IgD-negative memory B cell (primary cell): ENCODE results near the gene GCLM. TPM values are rescaled to one million over a fixed set of nuclear protein-coding genes. Genes with fewer than 3 reads are reported as not detected.
"Not testable (repeated sequence)": the region's sequence is repeated elsewhere in the genome, so short reads cannot be mapped to it uniquely, and the experiment has no call there.

Experiments used
- H3K27ac Mint-ChIP-seq, 3 donors: one replicate each; pipeline ENCODE4 v1.8.0; 2020 to 2022; ENCODE audit warnings: mild to moderate bottlenecking in 3 of 3, mixed read lengths in 3 of 3, moderate library complexity in 1 of 3
- H3K27me3 Mint-ChIP-seq: one replicate; pipeline ENCODE4 v1.8.0; 2021; ENCODE audit warnings: mixed read lengths
- H3K36me3 Mint-ChIP-seq: one replicate; pipeline ENCODE4 v1.8.0; 2020; ENCODE audit warnings: mild to moderate bottlenecking, mixed read lengths
- H3K4me1 Mint-ChIP-seq, 3 donors: one replicate each; pipeline ENCODE4 v1.8.0; 2020 to 2022; ENCODE audit warnings: mixed read lengths in 3 of 3, mild to moderate bottlenecking in 1 of 3
- H3K4me3 Mint-ChIP-seq, 4 donors: one replicate each; pipeline ENCODE4 v1.8.0; 2020 to 2022; ENCODE audit warnings: mild to moderate bottlenecking in 4 of 4, mixed read lengths in 4 of 4, moderate library complexity in 3 of 4
- H3K9me3 Mint-ChIP-seq, 3 donors: one replicate each; pipeline ENCODE4 v1.8.0; 2020 to 2021; ENCODE audit warnings: mixed read lengths in 3 of 3, mild to moderate bottlenecking in 1 of 3
- polyA plus RNA-seq: library from polyadenylated mRNA; unstranded; fragments of 300-500 nt; fragmentation: Illumina TruSeq; gene quantifications from one replicate; pipeline ENCODE4 v1.2.3, GENCODE V29; 2021

Gene GCLM, protein sequence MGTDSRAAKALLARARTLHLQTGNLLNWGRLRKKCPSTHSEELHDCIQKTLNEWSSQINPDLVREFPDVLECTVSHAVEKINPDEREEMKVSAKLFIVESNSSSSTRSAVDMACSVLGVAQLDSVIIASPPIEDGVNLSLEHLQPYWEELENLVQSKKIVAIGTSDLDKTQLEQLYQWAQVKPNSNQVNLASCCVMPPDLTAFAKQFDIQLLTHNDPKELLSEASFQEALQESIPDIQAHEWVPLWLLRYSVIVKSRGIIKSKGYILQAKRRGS
- 9.9 TPM for polyA plus RNA-seq

DNA sequence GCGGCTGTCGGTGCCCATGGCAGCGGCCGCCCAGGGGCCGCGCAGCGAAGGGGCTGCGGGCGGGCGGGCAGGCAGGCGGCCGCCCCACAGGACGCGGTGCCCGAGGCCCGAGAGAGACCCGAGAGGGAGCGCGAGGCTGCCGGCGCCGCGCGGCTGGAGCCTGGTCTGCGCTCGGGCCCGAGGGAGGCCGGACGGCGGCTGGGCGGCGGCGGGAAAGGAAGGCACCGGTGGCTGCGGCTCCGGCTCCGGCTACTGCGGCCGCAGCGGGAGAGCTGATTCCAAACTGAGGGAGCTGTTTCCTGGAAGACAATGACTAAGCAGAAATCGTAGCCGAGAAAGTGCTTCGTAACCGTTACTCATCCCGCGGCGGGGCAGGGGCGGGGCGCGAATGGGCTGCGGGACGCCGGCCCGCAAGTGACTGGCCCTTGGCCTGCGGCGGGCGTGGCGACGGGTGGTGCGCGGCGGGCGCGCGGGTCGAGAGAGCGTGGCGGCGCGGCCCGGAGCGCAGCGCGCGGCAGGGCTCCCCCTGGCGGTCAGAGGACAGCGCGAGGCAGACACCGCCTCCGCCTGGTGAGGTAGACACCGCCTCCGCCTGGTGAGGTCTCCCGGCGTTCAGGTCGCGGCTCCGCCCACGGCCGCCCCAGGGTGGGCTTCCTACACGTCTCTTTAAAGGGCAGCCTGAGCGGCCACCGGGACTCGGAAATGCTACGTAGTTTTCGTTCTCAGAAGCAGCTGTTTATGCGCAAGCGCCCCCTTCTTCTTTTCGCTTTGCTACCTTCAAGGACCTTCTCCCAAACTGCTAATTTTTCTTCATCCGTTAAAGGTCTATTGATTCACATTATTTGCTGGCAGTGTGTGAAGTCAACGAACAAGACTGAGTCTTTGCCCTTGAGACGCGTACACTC is at the start of gene GCLM:
Gene GCLM (minus strand): TSS at position 285 of the 905 bp plus-strand sequence. CDS start 267 bp downstream, at position 18.
- Mint-ChIP-seq H3K4me1 (peaks cover 15 to 31% (median 20%) of the 10 kb centered on the region in 3 donors), H3K27ac (peak within 1 kb of the TSS; percentile 80 to 94 (median 91)), H3K4me3 (peak within 1 kb of the TSS; percentile 92 to 97 (median 94)), H3K27me3 (no peaks in the 10 kb centered on the region), H3K9me3 (no peaks in the 10 kb centered on the region), H3K36me3 (no peaks in the 10 kb centered on the region)

DNA sequence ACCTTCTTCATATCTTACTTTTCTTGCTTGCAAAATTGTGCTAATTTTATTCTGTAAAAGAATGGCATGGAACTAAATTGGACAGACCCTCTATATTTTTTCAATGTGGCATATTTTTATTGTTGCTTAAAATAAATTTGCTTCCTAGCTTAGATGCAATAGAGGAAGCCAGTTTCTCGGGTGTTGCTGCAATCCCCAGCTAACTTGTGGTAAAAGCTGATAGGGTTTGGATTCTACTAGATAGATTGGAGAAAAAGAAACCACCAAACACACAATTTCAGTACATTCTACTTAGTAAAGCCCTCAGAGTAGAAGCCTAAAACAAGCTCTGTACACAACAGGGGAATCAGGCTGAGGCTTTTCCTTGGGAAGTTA is 49.5 kb upstream of the GCLM start:
- peaks cover 0 to 2% (median 0%) of the 10 kb centered on the region in 3 donors for H3K4me1 Mint-ChIP-seq
- peaks cover 6% of the 10 kb centered on the region for H3K27me3 Mint-ChIP-seq
- H3K27ac Mint-ChIP-seq, result no peak overlapping the region
- peaks cover 8% of the 10 kb centered on the region for H3K36me3 Mint-ChIP-seq
- peaks cover 18 to 21% (median 20%) of the 10 kb centered on the region in 3 donors for H3K9me3 Mint-ChIP-seq
- H3K4me3 Mint-ChIP-seq, result no peak overlapping the region

- no peak overlapping the region for H3K4me3 Mint-ChIP-seq
- H3K27me3 Mint-ChIP-seq, result peaks cover 6% of the 10 kb centered on the region
- H3K36me3 Mint-ChIP-seq, result peaks cover 8% of the 10 kb centered on the region
- H3K9me3 Mint-ChIP-seq, result peaks cover 18 to 22% (median 20%) of the 10 kb centered on the region in 3 donors
- peaks cover 0 to 2% (median 0%) of the 10 kb centered on the region in 3 donors for H3K4me1 Mint-ChIP-seq
- no peak overlapping the region for H3K27ac Mint-ChIP-seq
Observed at GRCh38 chr1:93958032-93958725, 48.9 kb upstream of the GCLM start.

GRCh38 chr1:93955765-93956164 is 46.5 kb upstream of the GCLM start:
- H3K27ac Mint-ChIP-seq, result no peak overlapping the region
- peaks cover 9% of the 10 kb centered on the region for H3K36me3 Mint-ChIP-seq
- peaks cover 0 to under 1% (median 0%) of the 10 kb centered on the region in 3 donors for H3K4me1 Mint-ChIP-seq
- H3K9me3 Mint-ChIP-seq, result peaks cover 28 to 46% (median 29%) of the 10 kb centered on the region in 3 donors
- peaks cover 9% of the 10 kb centered on the region for H3K27me3 Mint-ChIP-seq
- H3K4me3 Mint-ChIP-seq, result peak overlapping the region in 1 of 4 donors; percentile 13

DNA sequence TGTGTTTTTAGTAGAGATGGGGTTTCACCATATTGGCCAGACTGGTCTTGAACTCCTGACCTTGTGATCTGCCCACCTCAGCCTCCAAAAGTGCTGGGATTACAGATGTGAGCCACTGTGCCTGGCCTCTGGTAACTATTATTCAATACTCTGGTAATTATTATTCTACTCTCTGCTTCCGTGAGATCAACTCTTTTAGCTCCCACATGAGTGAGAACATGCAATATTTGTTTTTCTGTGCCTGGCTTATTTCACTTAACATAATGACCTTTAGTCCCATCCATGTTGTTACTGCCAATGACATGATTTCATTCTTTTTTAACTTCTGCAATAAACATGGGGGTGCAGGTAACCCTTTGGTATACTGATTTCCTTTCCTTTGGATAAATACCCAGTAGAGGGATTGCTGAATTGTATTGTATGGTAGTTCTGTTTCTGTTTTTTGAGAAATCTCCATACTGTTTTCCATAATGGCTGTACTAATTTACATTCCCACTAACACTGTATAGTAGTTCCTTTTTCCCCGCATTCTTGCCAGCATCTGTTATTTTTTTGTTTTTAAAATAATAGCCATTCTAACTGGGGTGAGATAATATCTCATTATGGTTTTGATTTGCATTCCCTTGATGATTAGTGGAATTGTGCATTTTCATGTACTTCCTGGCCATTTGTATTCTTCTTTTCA is 37.9 kb upstream of the GCLM start:
- H3K27me3 Mint-ChIP-seq, H3K27ac Mint-ChIP-seq, H3K36me3 Mint-ChIP-seq, H3K4me1 Mint-ChIP-seq: not testable (repeated sequence)
- Mint-ChIP-seq H3K4me3 (peak overlapping the region in 1 of 4 donors; percentile 47), H3K9me3 (peaks cover 16 to 18% (median 17%) of the 10 kb centered on the region in 3 donors)

- H3K4me1 Mint-ChIP-seq, result no peaks in the 10 kb centered on the region
- no peak overlapping the region for H3K27ac Mint-ChIP-seq
- peaks cover 3 to 15% (median 11%) of the 10 kb centered on the region in 3 donors for H3K9me3 Mint-ChIP-seq
- no peak overlapping the region for H3K4me3 Mint-ChIP-seq
- H3K27me3 Mint-ChIP-seq, result no peaks in the 10 kb centered on the region
- H3K36me3 Mint-ChIP-seq, result no peaks in the 10 kb centered on the region
Observed at GRCh38 chr1:93938461-93939145, 29.4 kb upstream of the GCLM start.

GRCh38 chr1:93937997-93938396 is 28.8 kb upstream of the GCLM start:
- Mint-ChIP-seq H3K4me1 (no peaks in the 10 kb centered on the region), H3K36me3 (no peaks in the 10 kb centered on the region), H3K4me3 (no peak overlapping the region), H3K27ac (no peak overlapping the region), H3K27me3 (no peaks in the 10 kb centered on the region), H3K9me3 (peaks cover 3 to 15% (median 11%) of the 10 kb centered on the region in 3 donors)

- Mint-ChIP-seq H3K27ac (no peak overlapping the region), H3K9me3 (peaks cover 6 to 21% (median 7%) of the 10 kb centered on the region in 3 donors), H3K4me1 (no peaks in the 10 kb centered on the region), H3K36me3 (peaks cover 7% of the 10 kb centered on the region), H3K27me3 (peaks cover 7% of the 10 kb centered on the region), H3K4me3 (no peak overlapping the region)
Observed at GRCh38 chr1:93925206-93925605, 16.0 kb upstream of the GCLM start.

- Mint-ChIP-seq H3K4me1 (no peaks in the 10 kb centered on the region), H3K9me3 (peaks cover 0 to 2% (median 0%) of the 10 kb centered on the region in 3 donors), H3K36me3 (peaks cover 1% of the 10 kb centered on the region), H3K27me3 (peaks cover 6% of the 10 kb centered on the region), H3K27ac (no peak overlapping the region), H3K4me3 (no peak overlapping the region)
Observed at GRCh38 chr1:93919780-93920179, 10.6 kb upstream of the GCLM start.

GRCh38 chr1:93917302-93917701 is 8.1 kb upstream of the GCLM start:
- Mint-ChIP-seq H3K9me3 (peaks cover 0 to 2% (median 0%) of the 10 kb centered on the region in 3 donors), H3K4me1 (peaks cover 0 to 4% (median 1%) of the 10 kb centered on the region in 3 donors), H3K27me3 (peaks cover 7% of the 10 kb centered on the region), H3K27ac (no peak overlapping the region), H3K36me3 (peaks cover 1% of the 10 kb centered on the region), H3K4me3 (no peak overlapping the region)

DNA sequence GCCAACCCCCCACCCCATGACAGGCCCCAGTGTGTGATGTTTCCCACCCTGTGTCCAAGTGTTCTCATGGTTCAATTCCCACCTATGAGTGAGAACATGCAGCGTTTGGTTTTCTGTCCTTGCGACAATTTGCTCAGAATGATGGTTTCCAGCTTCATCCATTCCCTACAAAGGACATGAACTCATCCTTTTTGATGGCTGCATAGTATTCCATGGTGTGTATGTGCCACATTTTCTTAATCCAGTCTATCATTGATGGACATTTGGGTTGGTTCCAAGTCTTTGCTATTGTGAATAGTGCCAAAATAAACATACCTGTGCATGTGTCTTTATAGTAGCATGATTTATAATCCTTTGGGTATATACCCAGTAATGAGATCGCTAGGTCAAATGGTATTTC is 1.6 kb upstream of the GCLM start:
- H3K4me3 Mint-ChIP-seq, result peak overlapping the region in 3 of 4 donors; percentile 53 to 67 (median 61)
- H3K27ac Mint-ChIP-seq, result peak overlapping the region in 2 of 3 donors; percentile 41 to 46
- not testable (repeated sequence) for H3K36me3 Mint-ChIP-seq, H3K9me3 Mint-ChIP-seq, H3K27me3 Mint-ChIP-seq
- H3K4me1 Mint-ChIP-seq, result peaks cover 11 to 27% (median 18%) of the 10 kb centered on the region in 3 donors

GRCh38 chr1:93910305-93910704 is 1.1 kb upstream of the GCLM start:
- no peaks in the 10 kb centered on the region for H3K36me3 Mint-ChIP-seq
- peaks cover 6% of the 10 kb centered on the region for H3K27me3 Mint-ChIP-seq
- H3K4me1 Mint-ChIP-seq, result peaks cover 12 to 29% (median 18%) of the 10 kb centered on the region in 3 donors
- H3K27ac Mint-ChIP-seq, result peak overlapping the region; percentile 67 to 94 (median 76)
- H3K4me3 Mint-ChIP-seq, result peak overlapping the region in 3 of 4 donors; percentile 90 to 95 (median 92)
- no peaks in the 10 kb centered on the region for H3K9me3 Mint-ChIP-seq

GRCh38 chr1:93908394-93909145 is 660 bp downstream of the GCLM start:
- peak overlapping the region; percentile 89 to 97 (median 94) for H3K4me3 Mint-ChIP-seq
- H3K27ac Mint-ChIP-seq, result peak overlapping the region; percentile 52 to 91 (median 80)
- H3K4me1 Mint-ChIP-seq, result peaks cover 21 to 33% (median 28%) of the 10 kb centered on the region in 3 donors
- no peaks in the 10 kb centered on the region for H3K36me3 Mint-ChIP-seq
- H3K9me3 Mint-ChIP-seq, result no peaks in the 10 kb centered on the region
- H3K27me3 Mint-ChIP-seq, result no peaks in the 10 kb centered on the region
